ENCODE data around the gene CST3. TPM values are rescaled to one million over a fixed set of nuclear protein-coding genes. Genes with fewer than 3 reads are reported as not detected.
"Not testable (repeated sequence)": the region's sequence is repeated elsewhere in the genome, so short reads cannot be mapped to it uniquely, and the experiment has no call there.

The CST3 gene
- polyA plus RNA-seq, 2 of the 4 experiments (the other 2 are of a cell fraction): 136 to 238 TPM

- Histone ChIP-seq H3K4me2 (peak overlapping the region; percentile 90), H3K9me3 (no peaks in the 10 kb centered on the region), H3K4me3 (peak overlapping the region; percentile 95), H3K4me1 (peaks cover 15% of the 10 kb centered on the region), H3K27ac (peak overlapping the region; percentile 94 to 99)
- FAIRE-seq: no peak
- ATAC-seq: no peak
- WGBS (ENCODE audit: missing lambda C conversion rate): 24% methylated on average over 4 of the region's 4 CpGs
- ChIA-PET POLR2A (interaction anchor here (0.7 to 2.0 kb wide), 4 partner anchors 8 to 14 kb away, joined by 3 to 19 read pairs (median 8); no protein-coding TSS in a partner anchor), CTCF (interaction anchor here (1.0 to 1.3 kb wide), 4 partner anchors 10 to 196 kb away, joined by 3 to 10 read pairs (median 4); no protein-coding TSS in a partner anchor)
- TF ChIP-seq FOSL2 (IDR thresholded peaks at IDR 0.05) (no peak), FOSL2 (CRISPR knock-in tag; IDR thresholded peaks at IDR 0.05) (no peak), PBX3 (IDR thresholded peaks at IDR 0.05) (0 out of 2 replicates have a peak, but pooled peaks have one; percentile 6)
- no peak for DNase-seq (ENCODE audit: low read depth in 1 of 2, low spot score in 1 of 2)
Measured at GRCh38 chr20:23636908-23637281, 860 bp downstream of the CST3 start.

GRCh38 chr20:23636182-23636907 is 1.4 kb downstream of the CST3 start:
- WGBS (ENCODE audit: missing lambda C conversion rate): 93% methylated on average over 18 of the region's 19 CpGs
- no peak for FAIRE-seq

GRCh38 chr20:23635768-23636090 is 2.0 kb downstream of the CST3 start:
- H3K4me1 ChIP-seq: peaks cover 15% of the 10 kb centered on the region
- DNase-seq (ENCODE audit: low read depth in 1 of 2, low spot score in 1 of 2); H3K27ac ChIP-seq; POLR2A ChIA-PET; H3K4me3 ChIP-seq; FAIRE-seq; H3K9me3 ChIP-seq; ATAC-seq: not testable (repeated sequence)
- H3K4me2 ChIP-seq: peak overlapping the region; percentile 90
- CTCF ChIA-PET: interaction anchor here (1.3 kb wide), 1 partner anchor 9 kb away, joined by 3 read pairs; no protein-coding TSS in a partner anchor
- WGBS (ENCODE audit: missing lambda C conversion rate): 90% methylated on average over 2 of the region's 2 CpGs

More at GRCh38 chr20:23636182-23636907, 1.4 kb downstream of the CST3 start:
- Histone ChIP-seq H3K4me2 (peak overlapping the region; percentile 90), H3K27ac (peak overlapping the region; percentile 94 to 99; a peak in 5 of 6 replicates), H3K4me3 (peak overlapping the region; percentile 95), H3K9me3 (no peaks in the 10 kb centered on the region), H3K4me1 (peaks cover 15% of the 10 kb centered on the region)
- ATAC-seq (no peak), DNase-seq (ENCODE audit: low read depth in 1 of 2, low spot score in 1 of 2) (no peak)
- ChIA-PET POLR2A (interaction anchor here (0.7 to 2.0 kb wide), 4 partner anchors 7 to 13 kb away, joined by 3 to 19 read pairs (median 8); no protein-coding TSS in a partner anchor), CTCF (interaction anchor here (1.0 to 1.3 kb wide), 4 partner anchors 10 to 195 kb away, joined by 3 to 10 read pairs (median 4); no protein-coding TSS in a partner anchor)
- TF ChIP-seq MYC (IDR thresholded peaks at IDR 0.05; ENCODE audit: borderline replicate concordance, low read length): no peak

GRCh38 chr20:23634985-23635767 is 2.6 kb downstream of the CST3 start:
- Histone ChIP-seq H3K27ac (no peak overlapping the region), H3K4me2 (peak overlapping the region; percentile 90; the same call in 1 of the 3 replicates), H3K9me3 (no peaks in the 10 kb centered on the region), H3K4me1 (peaks cover 15% of the 10 kb centered on the region), H3K4me3 (no peak overlapping the region)
- FAIRE-seq: peak; percentile 89
- POLR2A ChIA-PET: no interaction called here
- no peak for ATAC-seq
- DNase-seq (ENCODE audit: low read depth in 1 of 2, low spot score in 1 of 2): no peak
- CTCF ChIA-PET: no interaction called here
- 82% methylated on average over 12 of the region's 12 CpGs for WGBS (ENCODE audit: missing lambda C conversion rate)
- TF ChIP-seq EP300 (IDR thresholded peaks at IDR 0.05) (no peak), PHF8 (IDR thresholded peaks at IDR 0.05; ENCODE audit: borderline replicate concordance, low read depth) (no peak), ELK1 (IDR thresholded peaks at IDR 0.05; ENCODE audit: low read depth, low read length) (no peak), SREBF2 (IDR thresholded peaks at IDR 0.05) (no peak), ATOH8 (CRISPR knock-in tag; IDR thresholded peaks at IDR 0.05; ENCODE audit: low read depth) (no peak), HMGXB4 (CRISPR knock-in tag; IDR thresholded peaks at IDR 0.05; ENCODE audit: borderline replicate concordance) (no peak), GATA3 (IDR thresholded peaks at IDR 0.05; ENCODE audit: borderline replicate concordance) (no peak), HES2 (IDR thresholded peaks at IDR 0.05) (no peak)
